SK-N-SH treated with all-trans-retinoic acid at 6 μM for 48 hours (cell line): ENCODE results near the gene TMED7.

Experiments used
- CREB5 ChIP-seq: fragments of 250-450 bp; sonication (Bioruptor Pico); IDR thresholded peaks from 2 replicates; pipeline ENCODE4 v1.5.1; 2020; ENCODE audit warnings: low read depth, mild to moderate bottlenecking, moderate library complexity
- CSDC2 ChIP-seq: fragments of 250-450 bp; sonication (Bioruptor Pico); IDR thresholded peaks from 2 replicates; pipeline ENCODE4 v1.5.0; 2020; ENCODE audit warnings: mild to moderate bottlenecking, moderate library complexity
- GLIS3 ChIP-seq: fragments of 250-450 bp; sonication (Bioruptor Pico); IDR thresholded peaks from 2 replicates; pipeline ENCODE4 v1.5.0; 2020; ENCODE audit warnings: mild to moderate bottlenecking, moderate library complexity
- PATZ1 ChIP-seq: fragments of 250-450 bp; sonication (Bioruptor Pico); IDR thresholded peaks from 2 replicates; pipeline ENCODE4 v1.8.0; 2020; ENCODE audit warnings: mild to moderate bottlenecking, moderate library complexity, borderline replicate concordance
- RARB ChIP-seq: fragments of 250-450 bp; sonication (Bioruptor Pico); IDR thresholded peaks from 2 replicates; pipeline ENCODE4 v1.8.0; 2021; ENCODE audit warnings: mild to moderate bottlenecking, moderate library complexity
- ZFP30 ChIP-seq: fragments of 450-650 bp; formaldehyde crosslinking; IDR thresholded peaks from 2 replicates; pipeline ENCODE4 v1.5.0; 2022; ENCODE audit warnings: mild to moderate bottlenecking, moderate library complexity
- ZNF565 ChIP-seq: fragments of 450-650 bp; formaldehyde crosslinking; conservative IDR thresholded peaks from 2 replicates; pipeline ENCODE4 v1.5.0; 2020; ENCODE audit warnings: low read depth, mild to moderate bottlenecking, moderate library complexity
- ZNF8 ChIP-seq: fragments of 450-650 bp; formaldehyde crosslinking; IDR thresholded peaks from 2 replicates; pipeline ENCODE4 v1.5.0; 2020; ENCODE audit warnings: mild to moderate bottlenecking, moderate library complexity
- TF ChIP-seq, protein P1 (sequence below): fragments of 250-450 bp; sonication (Bioruptor Pico); IDR thresholded peaks from 2 replicates; pipeline ENCODE4 v1.5.1; 2021; ENCODE audit warnings: mild to moderate bottlenecking, moderate library complexity

- TF ChIP-seq ZNF8 (CRISPR knock-in tag), result no peak
- no peak for TF ChIP-seq GLIS3
- no peak for TF ChIP-seq CSDC2 (CRISPR knock-in tag)
- no peak for TF ChIP-seq PATZ1 (CRISPR knock-in tag)
- TF ChIP-seq ZNF565 (CRISPR knock-in tag), result no peak
- TF ChIP-seq ZFP30, result no peak
- TF ChIP-seq, protein P1, sequence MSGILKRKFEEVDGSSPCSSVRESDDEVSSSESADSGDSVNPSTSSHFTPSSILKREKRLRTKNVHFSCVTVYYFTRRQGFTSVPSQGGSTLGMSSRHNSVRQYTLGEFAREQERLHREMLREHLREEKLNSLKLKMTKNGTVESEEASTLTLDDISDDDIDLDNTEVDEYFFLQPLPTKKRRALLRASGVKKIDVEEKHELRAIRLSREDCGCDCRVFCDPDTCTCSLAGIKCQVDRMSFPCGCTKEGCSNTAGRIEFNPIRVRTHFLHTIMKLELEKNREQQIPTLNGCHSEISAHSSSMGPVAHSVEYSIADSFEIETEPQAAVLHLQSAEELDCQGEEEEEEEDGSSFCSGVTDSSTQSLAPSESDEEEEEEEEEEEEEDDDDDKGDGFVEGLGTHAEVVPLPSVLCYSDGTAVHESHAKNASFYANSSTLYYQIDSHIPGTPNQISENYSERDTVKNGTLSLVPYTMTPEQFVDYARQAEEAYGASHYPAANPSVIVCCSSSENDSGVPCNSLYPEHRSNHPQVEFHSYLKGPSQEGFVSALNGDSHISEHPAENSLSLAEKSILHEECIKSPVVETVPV, result no peak
- no peak for TF ChIP-seq RARB (CRISPR knock-in tag)
- TF ChIP-seq CREB5 (CRISPR knock-in tag), result no peak
These were observed 2.2 kb downstream of the TMED7 start for GRCh38 chr5:115623658-115624057.
